SU-DHL-6 (cell line): Measurements from ENCODE around the gene DNAJC13.

ENCODE experiments used
- H2AFZ ChIP-seq: fragments of 200-600 bp; sonication (generic); 2 replicates; pipeline ENCODE4 v1.6.1; 2014; ENCODE audit warnings: low read depth, mild to moderate bottlenecking, moderate library complexity, mixed read lengths, antibody characterized with exemption, low read length; ENCODE audit not compliant: severe bottlenecking
- H3F3A ChIP-seq: fragments of 200-600 bp; shearing (Covaris generic); 2 replicates; pipeline ENCODE4 v1.6.0; 2016; ENCODE audit warnings: antibody characterized with exemption, mild to moderate bottlenecking; ENCODE audit not compliant: insufficient read depth
- H3K27ac ChIP-seq: fragments of 200-600 bp; sonication (generic); 2 replicates; pipeline ENCODE4 v1.5.1; 2016; ENCODE audit warnings: low read depth, mild to moderate bottlenecking, low read length, moderate library complexity, mixed read lengths
- H3K27me3 ChIP-seq: fragments of 200-600 bp; sonication (generic), shearing (Covaris generic); 2 replicates; pipeline ENCODE4 v1.6.0; 2014; ENCODE audit warnings: mild to moderate bottlenecking, low read length
- H3K36me3 ChIP-seq: fragments of 200-600 bp; sonication (generic); 2 replicates; pipeline ENCODE4 v1.6.1; 2014; ENCODE audit warnings: mild to moderate bottlenecking, low read length, mixed read lengths
- H3K4me2 ChIP-seq: fragments of 300-600, 200-600 bp; shearing (Covaris generic), sonication (generic); 2 replicates; pipeline ENCODE4 v1.6.0; 2014; ENCODE audit warnings: low read length, low read depth, mild to moderate bottlenecking; ENCODE audit not compliant: poor library complexity, severe bottlenecking
- H3K4me3 ChIP-seq: fragments of 200-600 bp; sonication (generic); 2 replicates; pipeline ENCODE4 v1.5.1; 2014; ENCODE audit warnings: antibody characterized with exemption, low read length, mild to moderate bottlenecking, mixed read lengths; ENCODE audit not compliant: insufficient read depth, poor library complexity, severe bottlenecking
- H3K79me2 ChIP-seq: fragments of 200-600 bp; sonication (generic); 2 replicates; pipeline ENCODE4 v1.6.1; 2014; ENCODE audit warnings: mild to moderate bottlenecking, low read length, moderate library complexity; ENCODE audit not compliant: insufficient read depth
- H3K9ac ChIP-seq: fragments of 200-600 bp; sonication (generic); 2 replicates; pipeline ENCODE4 v1.7.0; 2014; ENCODE audit warnings: mild to moderate bottlenecking, low read length
- H3K9me2 ChIP-seq: fragments of 200-600 bp; sonication (generic); replicated peaks from 2 replicates; pipeline ENCODE4 v1.6.1; 2014; ENCODE audit warnings: low read length; ENCODE audit not compliant: insufficient read depth
- H3K9me3 ChIP-seq: fragments of 200-600 bp; sonication (generic); 2 replicates; pipeline ENCODE4 v1.6.1; 2014; ENCODE audit warnings: low read length, mixed read lengths; ENCODE audit not compliant: insufficient read depth
- H4K20me1 ChIP-seq: fragments of 200-600 bp; sonication (generic); 2 replicates; pipeline ENCODE4 v1.6.1; 2014; ENCODE audit warnings: low read depth, mild to moderate bottlenecking, antibody characterized with exemption, low read length, moderate library complexity, mixed read lengths
- CTCF ChIP-seq: fragments of 200-600 bp; sonication (generic); IDR thresholded peaks from one replicate; pipeline ENCODE4 v1.5.1; 2017; ENCODE audit warnings: antibody characterized with exemption, mild to moderate bottlenecking, low read length, moderate library complexity; ENCODE audit not compliant: insufficient read depth, poor library complexity, severe bottlenecking
- EZH2phosphoT487 ChIP-seq: fragments of 200-600 bp; sonication (generic), shearing (Covaris generic); conservative IDR thresholded peaks from 2 replicates; pipeline ENCODE4 v1.6.1; 2018; ENCODE audit warnings: mild to moderate bottlenecking, antibody characterized with exemption, low read length, moderate library complexity, mixed read lengths

Gene DNAJC13

GRCh38 chr3:132509096-132509495 is 91.8 kb downstream of the DNAJC13 start:
- Histone ChIP-seq H3K9me3 (no peaks in the 10 kb centered on the region), H3F3A (no peaks in the 10 kb centered on the region), H2AFZ (no peak overlapping the region), H3K36me3 (peaks cover 32% of the 10 kb centered on the region; the same call in 1 of the 2 replicates), H3K9me2 (no peaks in the 10 kb centered on the region), H3K79me2 (no peaks in the 10 kb centered on the region), H3K27me3 (no peaks in the 10 kb centered on the region), H3K27ac (no peak overlapping the region), H3K9ac (no peak overlapping the region), H3K4me3 (no peak overlapping the region), H4K20me1 (no peaks in the 10 kb centered on the region), H3K4me2 (no peak overlapping the region)
- TF ChIP-seq EZH2phosphoT487, result no peak
- no peak for TF ChIP-seq CTCF

GRCh38 chr3:132509506-132509905 is 92.2 kb downstream of the DNAJC13 start:
- Histone ChIP-seq H3K27me3 (no peaks in the 10 kb centered on the region), H3K9me2 (no peaks in the 10 kb centered on the region), H3K79me2 (no peaks in the 10 kb centered on the region), H3F3A (no peaks in the 10 kb centered on the region), H3K27ac (no peak overlapping the region), H2AFZ (no peak overlapping the region), H4K20me1 (no peaks in the 10 kb centered on the region), H3K4me3 (no peak overlapping the region), H3K4me2 (no peak overlapping the region), H3K36me3 (peaks cover 32% of the 10 kb centered on the region; the same call in 1 of the 2 replicates), H3K9me3 (no peaks in the 10 kb centered on the region), H3K9ac (no peak overlapping the region)
- TF ChIP-seq CTCF (no peak), EZH2phosphoT487 (no peak)

GRCh38 chr3:132513057-132513456 is 95.8 kb downstream of the DNAJC13 start:
- Histone ChIP-seq H3K79me2 (no peaks in the 10 kb centered on the region), H3K4me2 (no peak overlapping the region), H3K9me2 (no peaks in the 10 kb centered on the region), H3K36me3 (peaks cover 23% of the 10 kb centered on the region; the same call in 1 of the 2 replicates), H4K20me1 (no peaks in the 10 kb centered on the region), H2AFZ (no peak overlapping the region), H3K27ac (no peak overlapping the region), H3K9ac (no peak overlapping the region), H3K27me3 (no peaks in the 10 kb centered on the region), H3K4me3 (no peak overlapping the region), H3F3A (no peaks in the 10 kb centered on the region), H3K9me3 (no peaks in the 10 kb centered on the region)
- TF ChIP-seq EZH2phosphoT487 (no peak), CTCF (no peak)
